HL-60 (cell line): ENCODE results near the gene NUDT2.

Experiments
- CTCF ChIP-seq: IDR thresholded peaks from one replicate; pipeline ENCODE4 v1.5.1; 2011; ENCODE audit warnings: low read length, control low read depth, inconsistent platforms; ENCODE audit not compliant: insufficient read depth
- GABPA ChIP-seq: IDR thresholded peaks from 2 replicates; pipeline ENCODE4 v1.6.1; 2012; ENCODE audit warnings: low read depth
- REST ChIP-seq: IDR thresholded peaks from 2 replicates; pipeline ENCODE4 v1.6.1; 2012; ENCODE audit warnings: low read depth; ENCODE audit not compliant: insufficient replicate concordance

- TF ChIP-seq CTCF (no peak), GABPA (no peak), REST (no peak)
Observed at GRCh38 chr9:34333836-34334235, 4.5 kb downstream of the NUDT2 start.
